Natural killer cell (primary cell): Measurements from ENCODE around the gene ROBO2. TPM values are rescaled to one million over a fixed set of nuclear protein-coding genes. Genes with fewer than 3 reads are reported as not detected.

ENCODE experiments used
- ATAC-seq, 3 donors: fragments of 150-1000 bp in 2 of 3; fragments of 200-7000 bp in 1 of 3; cut with Tn5 transposase; 1 replicate in 1 of 3; 2 replicates in 2 of 3; pipeline ENCODE4 v1.10.0; 2021; ENCODE audit warnings: mild to moderate bottlenecking in 2 of 3, moderate library complexity in 2 of 3
- DNase-seq, 2 donors: peaks; one replicate each; pipeline versions ENCODE4 v3.0.0 to v3.0.0-alpha.2; 2013 to 2021; ENCODE audit warnings: mixed read lengths in 1 of 2
- H3K27ac ChIP-seq: one replicate; pipeline ENCODE4 v1.5.1; 2013; ENCODE audit warnings: mild to moderate bottlenecking, low read length
- H3K27me3 ChIP-seq: one replicate; pipeline ENCODE4 v1.6.1; 2013; ENCODE audit warnings: low read length; ENCODE audit not compliant: control insufficient read depth, insufficient read depth
- H3K36me3 ChIP-seq: one replicate; pipeline ENCODE4 v1.6.1; 2013; ENCODE audit warnings: low read length; ENCODE audit not compliant: control insufficient read depth, insufficient read depth
- H3K4me1 ChIP-seq: one replicate; pipeline ENCODE4 v1.6.1; 2013; ENCODE audit warnings: low read length; ENCODE audit not compliant: control insufficient read depth, insufficient read depth
- H3K4me3 ChIP-seq: one replicate; pipeline ENCODE4 v1.5.1; 2013; ENCODE audit warnings: low read length
- H3K9me3 ChIP-seq: one replicate; pipeline ENCODE4 v1.6.1; 2013; ENCODE audit warnings: low read length; ENCODE audit not compliant: control insufficient read depth, insufficient read depth
- H3K27ac Mint-ChIP-seq, 2 donors: one replicate each; pipeline ENCODE4 v1.8.0; 2022; ENCODE audit warnings: mild to moderate bottlenecking in 2 of 2, mixed read lengths in 2 of 2, moderate library complexity in 1 of 2
- H3K27me3 Mint-ChIP-seq, 2 donors: one replicate each; pipeline ENCODE4 v1.8.0; 2022; ENCODE audit warnings: low read depth in 2 of 2, mixed read lengths in 2 of 2
- H3K36me3 Mint-ChIP-seq: one replicate; pipeline ENCODE4 v1.8.0; 2022; ENCODE audit warnings: mixed read lengths
- H3K4me1 Mint-ChIP-seq, 2 donors: one replicate each; pipeline ENCODE4 v1.8.0; 2022; ENCODE audit warnings: mixed read lengths in 2 of 2
- H3K4me3 Mint-ChIP-seq: one replicate; pipeline ENCODE4 v1.8.0; 2022; ENCODE audit warnings: mild to moderate bottlenecking, moderate library complexity, mixed read lengths
- H3K9me3 Mint-ChIP-seq, 2 donors: one replicate each; pipeline ENCODE4 v1.8.0; 2022; ENCODE audit warnings: mixed read lengths in 2 of 2
- WGBS: methylation state at CpG from one replicate; pipeline ENCODE4 v1.1.7; 2013; ENCODE audit warnings: missing lambda C conversion rate; ENCODE audit not compliant: insufficient coverage; 5-methylcytosine and 5-hydroxymethylcytosine counted together
- intact Hi-C: fragments of 100-400 bp; cut with micrococcal nuclease; formaldehyde crosslinking; loops from one replicate; pipeline ENCODE4 v1.14.2; 2022
- total RNA-seq, 4 donors: library from RNA; stranded (reverse); fragments of 120-200 nt in 1 of 4; gene quantifications; one replicate each; pipeline versions ENCODE4 v1.2.3 to v1.2.4, GENCODE V29; 2013 to 2022
- TF ChIP-seq, protein P1 (sequence below): fragments of 200-600 bp; IDR thresholded peaks from one replicate; pipeline ENCODE4 v1.8.0; 2022; ENCODE audit warnings: antibody characterized with exemption

Gene ROBO2
- total RNA-seq, 3 donors from 2014 or later (not counting 1 experiment from before 2014, with no cell fraction given), result not detected

DNA sequence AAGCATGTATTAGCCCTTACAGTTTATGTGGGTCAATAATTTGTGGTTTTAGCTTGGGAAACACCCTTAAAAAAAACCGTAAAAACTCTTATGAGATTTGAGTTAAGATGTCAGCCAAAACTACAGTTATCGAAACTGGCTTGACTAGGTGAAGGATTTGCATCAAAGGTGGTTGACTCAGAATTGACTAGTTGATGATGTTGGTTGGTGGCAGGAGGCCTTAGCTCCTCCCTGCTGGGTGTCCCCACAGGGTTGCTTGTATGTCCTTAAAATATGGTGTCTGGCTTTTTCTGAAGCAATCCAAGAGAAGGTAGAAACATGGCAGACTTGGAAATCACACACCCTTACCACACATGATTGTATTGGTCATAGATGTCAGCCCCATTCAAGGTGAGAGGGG lies 305.1 kb downstream of the ROBO2 start:
- Mint-ChIP-seq H3K27me3 (no peaks in the 10 kb centered on the region), H3K9me3 (peaks cover 12 to 16% of the 10 kb centered on the region in 2 donors), H3K4me1 (no peaks in the 10 kb centered on the region), H3K36me3 (no peaks in the 10 kb centered on the region), H3K4me3 (no peak overlapping the region), H3K27ac (no peak overlapping the region)
- intact Hi-C loops, result no loop called here
- no peak for DNase-seq
- Histone ChIP-seq H3K4me3 (no peak overlapping the region), H3K4me1 (no peaks in the 10 kb centered on the region), H3K9me3 (peaks cover 2% of the 10 kb centered on the region), H3K27ac (no peak overlapping the region), H3K27me3 (no peaks in the 10 kb centered on the region), H3K36me3 (no peaks in the 10 kb centered on the region)
- ATAC-seq, result no peak
- TF ChIP-seq, protein P1, sequence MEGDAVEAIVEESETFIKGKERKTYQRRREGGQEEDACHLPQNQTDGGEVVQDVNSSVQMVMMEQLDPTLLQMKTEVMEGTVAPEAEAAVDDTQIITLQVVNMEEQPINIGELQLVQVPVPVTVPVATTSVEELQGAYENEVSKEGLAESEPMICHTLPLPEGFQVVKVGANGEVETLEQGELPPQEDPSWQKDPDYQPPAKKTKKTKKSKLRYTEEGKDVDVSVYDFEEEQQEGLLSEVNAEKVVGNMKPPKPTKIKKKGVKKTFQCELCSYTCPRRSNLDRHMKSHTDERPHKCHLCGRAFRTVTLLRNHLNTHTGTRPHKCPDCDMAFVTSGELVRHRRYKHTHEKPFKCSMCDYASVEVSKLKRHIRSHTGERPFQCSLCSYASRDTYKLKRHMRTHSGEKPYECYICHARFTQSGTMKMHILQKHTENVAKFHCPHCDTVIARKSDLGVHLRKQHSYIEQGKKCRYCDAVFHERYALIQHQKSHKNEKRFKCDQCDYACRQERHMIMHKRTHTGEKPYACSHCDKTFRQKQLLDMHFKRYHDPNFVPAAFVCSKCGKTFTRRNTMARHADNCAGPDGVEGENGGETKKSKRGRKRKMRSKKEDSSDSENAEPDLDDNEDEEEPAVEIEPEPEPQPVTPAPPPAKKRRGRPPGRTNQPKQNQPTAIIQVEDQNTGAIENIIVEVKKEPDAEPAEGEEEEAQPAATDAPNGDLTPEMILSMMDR, result no peak
- 83% methylated on average over 2 of the region's 2 CpGs for WGBS

DNA sequence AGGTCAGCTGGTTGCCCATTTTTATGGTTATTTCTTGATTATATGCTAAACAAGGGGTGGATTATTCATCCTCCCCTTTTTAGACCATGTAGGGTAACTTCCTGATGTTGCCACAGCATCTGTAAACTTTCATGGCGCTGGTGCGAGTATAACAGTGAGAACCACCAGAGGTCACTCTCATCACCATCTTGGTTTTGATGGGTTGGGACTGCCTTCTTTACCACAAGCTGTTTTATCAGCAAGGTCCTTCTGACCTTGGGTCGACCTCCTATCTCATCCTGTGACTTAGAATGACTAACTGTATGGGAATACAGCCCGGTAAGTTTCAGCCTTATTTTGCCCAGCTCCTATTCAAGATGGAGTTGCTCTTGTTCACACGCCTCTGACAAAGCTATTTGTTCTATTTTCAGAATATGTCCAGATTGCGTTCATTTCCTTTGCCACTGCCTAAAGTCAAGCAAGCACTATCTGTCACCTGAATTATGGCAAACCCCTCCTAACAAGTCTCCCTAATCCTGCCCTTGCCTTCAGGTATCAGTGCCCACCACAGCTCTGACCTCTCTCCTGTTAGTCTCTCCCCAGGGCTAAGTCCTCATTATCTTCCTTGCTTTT lies 308.5 kb downstream of the ROBO2 start:
- Histone ChIP-seq H3K9me3 (peaks cover 2% of the 10 kb centered on the region), H3K36me3 (no peaks in the 10 kb centered on the region), H3K27ac (no peak overlapping the region), H3K27me3 (no peaks in the 10 kb centered on the region), H3K4me3 (no peak overlapping the region), H3K4me1 (no peaks in the 10 kb centered on the region)
- Mint-ChIP-seq H3K36me3 (no peaks in the 10 kb centered on the region), H3K9me3 (peaks cover 17 to 25% of the 10 kb centered on the region in 2 donors), H3K27me3 (no peaks in the 10 kb centered on the region), H3K4me3 (no peak overlapping the region), H3K27ac (no peak overlapping the region), H3K4me1 (no peaks in the 10 kb centered on the region)
- intact Hi-C loops, result no loop called here
- WGBS, result 71% methylated on average over 6 of the region's 6 CpGs
- ATAC-seq, result no peak
- TF ChIP-seq, protein P1, result no peak
- no peak for DNase-seq

DNA sequence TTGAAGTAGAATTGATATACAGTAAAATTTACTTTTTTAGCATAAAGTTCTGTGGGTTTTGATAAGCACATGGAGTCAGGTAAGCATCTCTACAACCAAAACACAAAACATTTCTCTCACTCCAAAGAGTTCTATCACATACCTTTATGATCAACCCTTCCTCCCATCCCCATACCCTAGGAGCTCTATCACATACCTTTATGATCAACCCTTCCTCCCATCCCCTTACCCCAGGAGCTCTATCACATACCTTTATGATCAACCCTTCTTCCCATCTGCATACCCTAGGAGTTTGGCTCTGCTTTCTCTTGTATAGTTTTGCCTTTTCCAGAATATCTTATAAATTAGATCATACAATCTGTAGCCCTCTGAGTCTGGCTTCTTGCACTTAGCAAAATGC lies 315.1 kb downstream of the ROBO2 start:
- TF ChIP-seq, protein P1, result no peak
- H3K9me3 Mint-ChIP-seq, result peaks cover 18 to 19% of the 10 kb centered on the region in 2 donors
- H3K36me3 ChIP-seq, result no peaks in the 10 kb centered on the region
- H3K36me3 Mint-ChIP-seq, result peaks cover 7% of the 10 kb centered on the region
- H3K27ac ChIP-seq, result no peak overlapping the region
- H3K4me3 ChIP-seq, result no peak overlapping the region
- no peaks in the 10 kb centered on the region for H3K4me1 ChIP-seq
- no peak overlapping the region for H3K4me3 Mint-ChIP-seq
- H3K9me3 ChIP-seq, result no peaks in the 10 kb centered on the region
- H3K4me1 Mint-ChIP-seq, result no peaks in the 10 kb centered on the region
- no peak for ATAC-seq
- no peak overlapping the region for H3K27ac Mint-ChIP-seq
- intact Hi-C loops, result no loop called here
- H3K27me3 Mint-ChIP-seq, result no peaks in the 10 kb centered on the region
- H3K27me3 ChIP-seq, result no peaks in the 10 kb centered on the region
- no peak for DNase-seq

DNA sequence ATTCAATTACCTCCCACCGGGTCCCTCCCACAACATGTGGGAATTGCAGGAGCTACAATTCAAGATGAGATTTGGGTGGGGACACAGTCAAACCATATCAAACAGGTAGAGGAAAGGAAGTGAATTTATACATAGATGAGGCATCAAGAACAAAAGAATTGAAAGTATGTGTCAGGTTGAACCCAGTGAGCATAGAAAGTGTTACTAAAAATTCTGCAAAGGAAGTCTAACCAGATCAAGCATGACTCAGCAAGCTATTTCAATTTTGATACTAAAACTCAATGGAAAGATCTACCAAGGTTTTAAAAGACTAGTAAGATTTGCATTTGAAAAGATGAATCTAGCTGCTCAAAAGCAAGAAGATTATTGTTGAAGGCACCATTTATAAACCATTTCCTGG lies 323.0 kb downstream of the ROBO2 start:
- TF ChIP-seq, protein P1, result no peak
- intact Hi-C loops, result no loop called here
- H3K9me3 Mint-ChIP-seq, result peaks cover 15 to 16% of the 10 kb centered on the region in 2 donors
- Histone ChIP-seq H3K36me3 (no peaks in the 10 kb centered on the region), H3K27me3 (no peaks in the 10 kb centered on the region), H3K9me3 (no peaks in the 10 kb centered on the region), H3K27ac (no peak overlapping the region), H3K4me1 (no peaks in the 10 kb centered on the region), H3K4me3 (no peak overlapping the region)
- H3K27me3 Mint-ChIP-seq, result no peaks in the 10 kb centered on the region
- DNase-seq (no peak), ATAC-seq (no peak)
- WGBS, result no CpG with 5 or more reads among the region's 1 CpG
- H3K36me3 Mint-ChIP-seq, result peaks cover 6% of the 10 kb centered on the region
- H3K27ac Mint-ChIP-seq, result no peak overlapping the region
- no peaks in the 10 kb centered on the region for H3K4me1 Mint-ChIP-seq
- H3K4me3 Mint-ChIP-seq, result no peak overlapping the region
